ENCODE data around the gene FGFR2.

Gene FGFR2

GRCh38 chr10:121509796-121510195 lies 88.4 kb downstream of the FGFR2 start:
- no peak for TF ChIP-seq CTCF (IDR thresholded peaks at IDR 0.05; ENCODE audit: insufficient read depth, missing control alignments)
- DNase-seq (ENCODE audit: insufficient read length, low spot score) (no peak), FAIRE-seq (no peak)

- FAIRE-seq (no peak), DNase-seq (ENCODE audit: insufficient read length, low spot score) (no peak)
- TF ChIP-seq CTCF (IDR thresholded peaks at IDR 0.05; ENCODE audit: insufficient read depth, missing control alignments), result no peak
Measured at GRCh38 chr10:121509112-121509511, 89.1 kb downstream of the FGFR2 start.

GRCh38 chr10:121503587-121504051 lies 94.6 kb downstream of the FGFR2 start:
- TF ChIP-seq CTCF (IDR thresholded peaks at IDR 0.05; ENCODE audit: insufficient read depth, missing control alignments), result no peak
- FAIRE-seq, result no peak

GRCh38 chr10:121501796-121502195 lies 96.4 kb downstream of the FGFR2 start:
- TF ChIP-seq CTCF (IDR thresholded peaks at IDR 0.05; ENCODE audit: insufficient read depth, missing control alignments), result no peak
- FAIRE-seq (no peak), DNase-seq (ENCODE audit: insufficient read length, low spot score) (no peak)

More at GRCh38 chr10:121503587-121504051, 94.6 kb downstream of the FGFR2 start:
- DNase-seq (ENCODE audit: insufficient read length, low spot score), result no peak

GRCh38 chr10:121500701-121501332 lies 97.4 kb downstream of the FGFR2 start:
- DNase-seq (ENCODE audit: insufficient read length, low spot score) (no peak), FAIRE-seq (no peak)
- no peak for TF ChIP-seq CTCF (IDR thresholded peaks at IDR 0.05; ENCODE audit: insufficient read depth, missing control alignments)

- FAIRE-seq, result no peak
- no peak for DNase-seq (ENCODE audit: insufficient read length, low spot score)
- TF ChIP-seq CTCF (IDR thresholded peaks at IDR 0.05; ENCODE audit: insufficient read depth, missing control alignments), result no peak
Measured at GRCh38 chr10:121497513-121498470, 100.5 kb downstream of the FGFR2 start.
